ENCODE results near the gene GDNF.

DNA sequence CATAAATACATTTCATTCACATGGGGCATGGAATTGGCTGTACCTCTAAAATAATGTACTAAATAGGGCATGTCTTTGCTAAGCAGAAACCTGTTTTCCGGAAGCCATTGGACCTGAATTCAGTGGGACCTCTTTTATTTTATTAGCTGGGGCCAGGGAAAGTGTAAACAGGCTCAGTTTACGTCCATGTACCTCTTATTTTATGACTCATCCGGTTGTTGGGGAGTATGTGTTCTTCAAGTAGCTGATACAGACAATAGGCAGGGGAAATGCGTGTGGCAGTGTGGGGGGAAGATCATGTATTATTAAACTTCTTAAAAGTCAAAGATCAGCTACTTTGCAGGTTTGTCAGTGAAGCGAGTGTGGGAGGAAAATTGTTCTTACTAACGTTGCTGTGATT is 1.4 kb upstream of the GDNF start:
- TF ChIP-seq CTCF (IDR thresholded peaks at IDR 0.05) (no peak), POLR2A (IDR thresholded peaks at IDR 0.05) (no peak), EP300 (IDR thresholded peaks at IDR 0.05) (no peak)

Data from ovary (tissue), 3 donors.